SH-SY5Y (cell line): ENCODE measurements around the gene PVALB.

Source experiments
- GATA2 ChIP-seq: IDR thresholded peaks from 2 replicates; pipeline ENCODE4 v1.6.1; 2011; ENCODE audit warnings: mild to moderate bottlenecking, low read depth, low read length
- GATA3 ChIP-seq: IDR thresholded peaks from 2 replicates; pipeline ENCODE4 v1.6.1; 2011; ENCODE audit warnings: low read depth, mild to moderate bottlenecking, low read length, moderate library complexity

DNA sequence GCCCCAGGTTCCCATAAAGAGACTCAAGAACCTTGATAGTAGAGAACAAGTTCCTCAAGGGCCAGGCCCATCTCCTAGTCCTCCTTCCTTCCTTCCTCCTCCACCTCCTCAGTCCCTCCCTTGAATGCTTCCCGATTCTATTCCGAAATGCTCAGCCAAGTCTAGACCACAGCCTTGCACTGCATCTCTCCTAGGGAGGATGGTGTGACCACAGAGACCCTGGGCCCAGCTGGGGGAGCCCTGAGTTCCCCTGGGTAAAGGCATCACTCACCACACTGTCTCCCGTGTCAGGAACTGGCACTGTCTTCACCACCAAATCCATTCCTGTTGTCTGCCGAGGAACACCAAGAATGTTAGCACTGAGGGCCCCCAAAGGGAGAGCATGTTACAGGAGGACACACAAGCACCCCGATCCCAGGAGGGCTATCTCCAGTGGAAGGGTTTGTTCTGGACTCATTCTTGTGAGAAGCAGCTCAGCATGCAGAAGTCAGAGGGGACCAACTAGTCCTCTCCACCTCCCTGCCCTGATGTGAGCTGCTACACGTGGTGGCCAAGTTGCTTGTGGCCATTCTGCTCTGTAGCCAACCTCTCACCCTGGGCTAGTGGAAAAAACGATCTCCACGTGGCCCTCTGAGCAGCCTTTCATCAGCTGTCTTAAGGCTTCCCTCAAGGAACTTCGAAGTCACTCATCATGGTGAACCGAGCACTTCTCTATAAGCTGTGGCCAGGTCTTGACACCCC, 49.6 kb downstream of the PVALB start:
- TF ChIP-seq GATA2 (no peak), GATA3 (no peak)
